B cell (primary cell): ENCODE measurements around the gene FRMPD2. TPM values are rescaled to one million over a fixed set of nuclear protein-coding genes. Genes with fewer than 3 reads are reported as not detected.
"Not testable (repeated sequence)": the region's sequence is repeated elsewhere in the genome, so short reads cannot be mapped to it uniquely, and the experiment has no call there.

Source experiments
- ATAC-seq: fragments of 200-7000 bp; cut with Tn5 transposase; one replicate; pipeline ENCODE4 v1.10.0; 2021; ENCODE audit warnings: low read depth, mild to moderate bottlenecking, moderate number of reproducible peaks, moderate library complexity
- CTCF ChIA-PET: fragments of 350-600 bp; sonication (Branson Sonifier 250); formaldehyde crosslinking; loops from one replicate; lab custom pipeline; 2021; ENCODE audit warnings: antibody characterized with exemption, inconsistent platforms; lab: Charles Lee
- POLR2A ChIA-PET: fragments of 350-600 bp; sonication (Branson Sonifier 250); formaldehyde crosslinking; loops from one replicate; lab custom pipeline; 2021; ENCODE audit warnings: antibody characterized with exemption; lab: Charles Lee
- DNase-seq: peaks from one replicate; pipeline ENCODE4 v3.0.0; 2013
- H2AFZ ChIP-seq: 2 replicates; pipeline ENCODE4 v1.6.1; 2012; ENCODE audit warnings: mild to moderate bottlenecking, low read depth, low read length; ENCODE audit not compliant: insufficient read depth, poor library complexity, severe bottlenecking
- H3K27ac ChIP-seq, 2 donors: 1 replicate in 1 of 2; 2 replicates in 1 of 2; pipeline ENCODE4 v1.5.1; 2012 to 2013; ENCODE audit warnings: low read length in 2 of 2, mild to moderate bottlenecking in 2 of 2, moderate library complexity in 1 of 2
- H3K27me3 ChIP-seq, 4 experiments: fragments of 200-600 bp in 1 of 4; sonication (generic) in 1 of 4; replicated peaks in 1 of 4; 1 replicate in 2 of 4; 2 replicates in 2 of 4; pipeline versions ENCODE4 v1.6.1 to v1.7.0; 2013 to 2016; ENCODE audit warnings: low read length in 3 of 4, mild to moderate bottlenecking in 2 of 4, mixed read lengths in 1 of 4, moderate library complexity in 1 of 4; ENCODE audit not compliant: insufficient read depth in 4 of 4, control insufficient read depth in 3 of 4; ENCODE audit errors: control extremely low read depth in 1 of 4
- H3K36me3 ChIP-seq, 2 experiments: replicated peaks in 1 of 2; 1 replicate in 1 of 2; 2 replicates in 1 of 2; pipeline versions ENCODE4 v1.6.1 to v1.7.1; 2013; ENCODE audit warnings: low read length in 1 of 2; ENCODE audit not compliant: insufficient read depth in 2 of 2, control insufficient read depth in 1 of 2; ENCODE audit errors: control extremely low read depth in 1 of 2, extremely low read depth in 1 of 2
- H3K4me1 ChIP-seq, 2 donors: fragments of 200-600 bp in 1 of 2; sonication (generic) in 1 of 2; 1 replicate in 1 of 2; 2 replicates in 1 of 2; pipeline versions ENCODE4 v1.5.1 to v1.6.1; 2013 to 2017; ENCODE audit warnings: low read length in 2 of 2; ENCODE audit not compliant: control insufficient read depth in 2 of 2, insufficient read depth in 2 of 2
- H3K4me2 ChIP-seq: replicated peaks from 2 replicates; pipeline ENCODE3; 2012; ENCODE audit warnings: mild to moderate bottlenecking, low read depth, low read length; ENCODE audit not compliant: poor library complexity, severe bottlenecking
- H3K4me3 ChIP-seq, 5 experiments: fragments of 200-600 bp in 1 of 5; sonication (generic) in 1 of 5; 1 replicate in 3 of 5; 2 replicates in 2 of 5; pipeline versions ENCODE4 v1.5.1 to v1.7.0; 2011 to 2016; ENCODE audit warnings: low read length in 4 of 5, mild to moderate bottlenecking in 4 of 5, low read depth in 2 of 5, control low read depth in 1 of 5, moderate library complexity in 1 of 5; ENCODE audit not compliant: insufficient read depth in 1 of 5; ENCODE audit errors: control extremely low read depth in 1 of 5, extremely low read depth in 1 of 5
- H3K79me2 ChIP-seq: fragments of 200-600 bp; sonication (generic); one replicate; pipeline ENCODE4 v1.6.0; 2016; ENCODE audit warnings: low read length; ENCODE audit not compliant: control insufficient read depth, insufficient read depth
- H3K9ac ChIP-seq: fragments of 200-600 bp; sonication (generic); 2 replicates; pipeline ENCODE4 v1.6.1; 2017; ENCODE audit warnings: mild to moderate bottlenecking, low read length, moderate library complexity
- H3K9me3 ChIP-seq, 3 donors: one replicate each; pipeline versions ENCODE4 v1.6.1 to v1.7.1; 2013; ENCODE audit warnings: low read length in 2 of 3; ENCODE audit not compliant: control insufficient read depth in 2 of 3, insufficient read depth in 1 of 3; ENCODE audit errors: control extremely low read depth in 1 of 3
- H4K20me1 ChIP-seq: 2 replicates; pipeline ENCODE4 v1.6.0; 2012; ENCODE audit warnings: mild to moderate bottlenecking, low read length; ENCODE audit not compliant: insufficient read depth, control insufficient read depth, poor library complexity, severe bottlenecking
- H3K27ac Mint-ChIP-seq: one replicate; pipeline ENCODE4 v1.8.0; 2021; ENCODE audit warnings: mixed read lengths
- H3K27me3 Mint-ChIP-seq: one replicate; pipeline ENCODE4 v1.8.0; 2021; ENCODE audit warnings: mixed read lengths
- H3K4me1 Mint-ChIP-seq: one replicate; pipeline ENCODE4 v1.8.0; 2021; ENCODE audit warnings: mixed read lengths
- H3K4me3 Mint-ChIP-seq: one replicate; pipeline ENCODE4 v1.8.0; 2021; ENCODE audit warnings: mixed read lengths
- H3K9me3 Mint-ChIP-seq: one replicate; pipeline ENCODE4 v1.8.0; 2022; ENCODE audit warnings: mixed read lengths; ENCODE audit not compliant: insufficient read depth
- CTCF ChIP-seq: fragments of 200-600 bp; IDR thresholded peaks from one replicate; pipeline ENCODE4 v1.8.0; 2022; ENCODE audit warnings: antibody characterized with exemption, mild to moderate bottlenecking
- EZH2 ChIP-seq: IDR thresholded peaks from 2 replicates; pipeline ENCODE4 v1.6.1; 2012; ENCODE audit warnings: borderline replicate concordance, low read depth, mild to moderate bottlenecking, moderate library complexity, low read length; ENCODE audit not compliant: insufficient read depth, poor library complexity, severe bottlenecking
- WGBS: methylation state at CpG from one replicate; pipeline ENCODE4 v1.1.5; 2013; ENCODE audit warnings: missing lambda C conversion rate; ENCODE audit not compliant: insufficient coverage; 5-methylcytosine and 5-hydroxymethylcytosine counted together
- intact Hi-C: fragments of 100-400 bp; cut with micrococcal nuclease; formaldehyde crosslinking; loops from one replicate; pipeline ENCODE4 v1.10.0; 2022
- polyA plus RNA-seq: library from polyadenylated mRNA; depleted of rRNA; stranded (reverse); fragments of >200 nt; gene quantifications from 2 replicates; pipeline ENCODE4 v1.2.3, GENCODE V29; 2012
- total RNA-seq, 2 donors: library from RNA; stranded (reverse); fragments of 120-200 nt in 1 of 2; gene quantifications; 1 replicate in 1 of 2; 2 replicates in 1 of 2; pipeline versions ENCODE4 v1.2.3 to v1.2.4, GENCODE V29; 2013 to 2022

The FRMPD2 gene
- total and polyA plus RNA-seq, 2 donors (not counting 1 experiment from before 2014, with no cell fraction given): not detected

- H3K27ac ChIP-seq: no peak overlapping the region
- H3K9me3 Mint-ChIP-seq: no peaks in the 10 kb centered on the region
- H3K79me2 ChIP-seq: no peaks in the 10 kb centered on the region
- TF ChIP-seq EZH2: no peak
- TF ChIP-seq CTCF: no peak
- ChIA-PET CTCF (no interaction called here), POLR2A (no interaction called here)
- no peak overlapping the region for H3K9ac ChIP-seq
- H3K9me3 ChIP-seq: peaks cover 0 to 2% (median 0%) of the 10 kb centered on the region in 3 donors
- peaks cover 3% of the 10 kb centered on the region for H3K27me3 Mint-ChIP-seq
- no peak overlapping the region for H3K4me3 ChIP-seq
- H3K27me3 ChIP-seq: no peaks in the 10 kb centered on the region
- H3K4me1 ChIP-seq: no peaks in the 10 kb centered on the region
- no peak overlapping the region for H2AFZ ChIP-seq
- no peaks in the 10 kb centered on the region for H4K20me1 ChIP-seq
- ATAC-seq: no peak
- WGBS: no CpG with 5 or more reads among the region's 1 CpG
- H3K36me3 ChIP-seq: no peaks in the 10 kb centered on the region
- H3K4me2 ChIP-seq: no peak overlapping the region
- DNase-seq: no peak
- intact Hi-C loops: no loop called here
- no peak overlapping the region for H3K27ac Mint-ChIP-seq
- H3K4me3 Mint-ChIP-seq: no peak overlapping the region
- H3K4me1 Mint-ChIP-seq: no peaks in the 10 kb centered on the region
Measured at GRCh38 chr10:48246501-48246900, 28.0 kb downstream of the FRMPD2 start.

DNA sequence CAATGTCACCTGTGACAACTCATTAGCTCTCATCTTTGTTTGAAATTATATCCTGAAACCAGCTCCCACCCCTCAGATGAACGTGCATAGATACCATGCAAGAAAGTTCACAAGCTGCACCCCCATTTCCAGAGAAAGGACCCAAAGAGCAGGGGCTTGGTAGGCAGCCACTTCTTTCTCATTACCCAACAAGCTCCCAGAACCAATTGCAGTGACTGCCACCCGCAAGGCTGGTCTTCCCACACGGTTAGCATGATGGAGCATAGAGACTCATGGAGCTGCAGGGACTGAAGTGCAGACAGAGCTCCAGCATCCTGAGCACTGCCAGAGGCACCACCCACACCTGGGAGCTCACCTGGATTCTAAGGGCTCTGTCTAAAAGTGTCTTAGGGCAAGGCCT is 28.5 kb downstream of the FRMPD2 start:
- Histone ChIP-seq H3K36me3 (no peaks in the 10 kb centered on the region), H4K20me1 (no peaks in the 10 kb centered on the region), H2AFZ (no peak overlapping the region), H3K27ac (no peak overlapping the region), H3K9ac (no peak overlapping the region), H3K4me3 (no peak overlapping the region), H3K4me2 (no peak overlapping the region), H3K79me2 (no peaks in the 10 kb centered on the region), H3K9me3 (peaks cover 0 to 2% (median 0%) of the 10 kb centered on the region in 3 donors), H3K27me3 (no peaks in the 10 kb centered on the region), H3K4me1 (no peaks in the 10 kb centered on the region)
- no peak overlapping the region for H3K27ac Mint-ChIP-seq
- no peak for DNase-seq
- WGBS: 90% methylated on average over 3 of the region's 3 CpGs
- CTCF ChIA-PET: no interaction called here
- H3K9me3 Mint-ChIP-seq: no peaks in the 10 kb centered on the region
- POLR2A ChIA-PET: no interaction called here
- H3K4me1 Mint-ChIP-seq: no peaks in the 10 kb centered on the region
- intact Hi-C loops: no loop called here
- ATAC-seq: no peak
- no peak overlapping the region for H3K4me3 Mint-ChIP-seq
- peaks cover 3% of the 10 kb centered on the region for H3K27me3 Mint-ChIP-seq
- TF ChIP-seq EZH2 (no peak), CTCF (no peak)

GRCh38 chr10:48243921-48244320 is 30.6 kb downstream of the FRMPD2 start:
- H3K27me3 ChIP-seq, H3K9me3 ChIP-seq, POLR2A ChIA-PET, H3K9ac ChIP-seq, DNase-seq, H4K20me1 ChIP-seq, H3K27me3 Mint-ChIP-seq, H3K4me3 ChIP-seq, H3K4me1 ChIP-seq, H3K36me3 ChIP-seq, H3K4me2 ChIP-seq, H3K27ac ChIP-seq, H3K79me2 ChIP-seq, H3K9me3 Mint-ChIP-seq, intact Hi-C loops, ATAC-seq, H2AFZ ChIP-seq, CTCF ChIA-PET, H3K4me3 Mint-ChIP-seq, H3K4me1 Mint-ChIP-seq, H3K27ac Mint-ChIP-seq: not testable (repeated sequence)
- no CpG with 5 or more reads among the region's 5 CpGs for WGBS
